ENCODE measurements around the gene C10orf67.

The C10orf67 gene

DNA sequence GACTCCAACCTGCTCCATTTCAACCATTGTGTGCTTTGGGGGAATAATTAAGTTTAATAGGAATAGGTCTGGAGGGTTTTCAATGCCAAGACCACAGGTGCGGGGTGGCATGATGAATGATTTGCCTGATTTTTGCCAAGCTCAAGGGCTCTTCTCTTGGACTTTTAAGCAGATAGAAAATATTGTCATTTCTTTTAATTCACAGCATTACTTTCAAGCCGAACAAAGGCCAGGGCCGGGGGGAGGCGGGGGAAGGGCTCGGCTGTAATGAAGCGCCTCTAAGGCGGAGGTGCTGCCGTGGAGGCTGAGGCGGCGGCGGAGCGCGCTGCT, 146.0 kb downstream of the C10orf67 start:
- no peak for ATAC-seq
- TF ChIP-seq ZNF8 (CRISPR knock-in tag; IDR thresholded peaks at IDR 0.05): no peak
- TF ChIP-seq PPARA (CRISPR knock-in tag; IDR thresholded peaks at IDR 0.05; ENCODE audit: borderline replicate concordance): no peak
- TF ChIP-seq, protein P1, sequence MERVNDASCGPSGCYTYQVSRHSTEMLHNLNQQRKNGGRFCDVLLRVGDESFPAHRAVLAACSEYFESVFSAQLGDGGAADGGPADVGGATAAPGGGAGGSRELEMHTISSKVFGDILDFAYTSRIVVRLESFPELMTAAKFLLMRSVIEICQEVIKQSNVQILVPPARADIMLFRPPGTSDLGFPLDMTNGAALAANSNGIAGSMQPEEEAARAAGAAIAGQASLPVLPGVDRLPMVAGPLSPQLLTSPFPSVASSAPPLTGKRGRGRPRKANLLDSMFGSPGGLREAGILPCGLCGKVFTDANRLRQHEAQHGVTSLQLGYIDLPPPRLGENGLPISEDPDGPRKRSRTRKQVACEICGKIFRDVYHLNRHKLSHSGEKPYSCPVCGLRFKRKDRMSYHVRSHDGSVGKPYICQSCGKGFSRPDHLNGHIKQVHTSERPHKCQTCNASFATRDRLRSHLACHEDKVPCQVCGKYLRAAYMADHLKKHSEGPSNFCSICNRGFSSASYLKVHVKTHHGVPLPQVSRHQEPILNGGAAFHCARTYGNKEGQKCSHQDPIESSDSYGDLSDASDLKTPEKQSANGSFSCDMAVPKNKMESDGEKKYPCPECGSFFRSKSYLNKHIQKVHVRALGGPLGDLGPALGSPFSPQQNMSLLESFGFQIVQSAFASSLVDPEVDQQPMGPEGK (CRISPR knock-in tag; IDR thresholded peaks at IDR 0.05; ENCODE audit: borderline replicate concordance): no peak
- TF ChIP-seq BACH2 (CRISPR knock-in tag; IDR thresholded peaks at IDR 0.05; ENCODE audit: borderline replicate concordance): no peak
- TF ChIP-seq TCF4 (CRISPR knock-in tag; IDR thresholded peaks at IDR 0.05; ENCODE audit: borderline replicate concordance): no peak
- no peak for TF ChIP-seq ZC3H10 (CRISPR knock-in tag; IDR thresholded peaks at IDR 0.05)
- TF ChIP-seq OSR1 (CRISPR knock-in tag; IDR thresholded peaks at IDR 0.05): no peak
- no peak for TF ChIP-seq ZFP30 (CRISPR knock-in tag; IDR thresholded peaks at IDR 0.05)
- TF ChIP-seq CSDC2 (CRISPR knock-in tag; IDR thresholded peaks at IDR 0.05): no peak
- no peak for TF ChIP-seq ZNF70 (CRISPR knock-in tag; IDR thresholded peaks at IDR 0.05)
- TF ChIP-seq, protein P2, sequence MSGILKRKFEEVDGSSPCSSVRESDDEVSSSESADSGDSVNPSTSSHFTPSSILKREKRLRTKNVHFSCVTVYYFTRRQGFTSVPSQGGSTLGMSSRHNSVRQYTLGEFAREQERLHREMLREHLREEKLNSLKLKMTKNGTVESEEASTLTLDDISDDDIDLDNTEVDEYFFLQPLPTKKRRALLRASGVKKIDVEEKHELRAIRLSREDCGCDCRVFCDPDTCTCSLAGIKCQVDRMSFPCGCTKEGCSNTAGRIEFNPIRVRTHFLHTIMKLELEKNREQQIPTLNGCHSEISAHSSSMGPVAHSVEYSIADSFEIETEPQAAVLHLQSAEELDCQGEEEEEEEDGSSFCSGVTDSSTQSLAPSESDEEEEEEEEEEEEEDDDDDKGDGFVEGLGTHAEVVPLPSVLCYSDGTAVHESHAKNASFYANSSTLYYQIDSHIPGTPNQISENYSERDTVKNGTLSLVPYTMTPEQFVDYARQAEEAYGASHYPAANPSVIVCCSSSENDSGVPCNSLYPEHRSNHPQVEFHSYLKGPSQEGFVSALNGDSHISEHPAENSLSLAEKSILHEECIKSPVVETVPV (CRISPR knock-in tag; IDR thresholded peaks at IDR 0.05): no peak
- no peak for TF ChIP-seq SNAI2 (CRISPR knock-in tag; IDR thresholded peaks at IDR 0.05)
- TF ChIP-seq ISL1 (CRISPR knock-in tag; IDR thresholded peaks at IDR 0.05): no peak
- no peak for TF ChIP-seq ARNTL (CRISPR knock-in tag; IDR thresholded peaks at IDR 0.05; ENCODE audit: borderline replicate concordance, low read depth)
- no peak for TF ChIP-seq ZFP3 (CRISPR knock-in tag; IDR thresholded peaks at IDR 0.05)

DNA sequence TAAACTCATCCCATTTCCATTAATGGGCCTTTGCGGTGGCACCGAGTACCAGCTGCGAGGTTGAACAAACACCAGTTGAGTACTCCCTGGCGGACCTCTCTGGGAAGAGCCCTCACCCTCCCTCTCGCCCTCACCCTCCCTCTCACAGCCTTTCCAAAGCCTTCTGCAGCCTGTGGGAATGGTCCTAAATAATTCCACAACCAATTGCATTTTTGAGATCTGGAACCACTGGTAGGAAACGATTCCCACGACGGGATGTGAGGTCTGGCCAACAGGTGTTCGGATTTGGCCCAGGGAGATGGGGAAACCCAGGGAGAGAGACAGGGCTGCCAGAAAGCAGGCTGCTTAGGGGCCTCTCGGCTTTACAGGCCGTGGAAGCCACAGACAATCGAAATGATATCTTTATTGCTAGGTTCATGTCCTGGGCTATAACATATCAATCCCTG, 147.2 kb downstream of the C10orf67 start:
- ATAC-seq: no peak
- TF ChIP-seq ZNF8 (CRISPR knock-in tag; IDR thresholded peaks at IDR 0.05): no peak
- no peak for TF ChIP-seq TOX (CRISPR knock-in tag; IDR thresholded peaks at IDR 0.05; ENCODE audit: borderline replicate concordance)
- no peak for TF ChIP-seq ZFP3 (CRISPR knock-in tag; IDR thresholded peaks at IDR 0.05)
- TF ChIP-seq, protein P1 (CRISPR knock-in tag; IDR thresholded peaks at IDR 0.05; ENCODE audit: borderline replicate concordance): no peak
- TF ChIP-seq ESRRG (CRISPR knock-in tag; IDR thresholded peaks at IDR 0.05): no peak
- no peak for TF ChIP-seq SNAI2 (CRISPR knock-in tag; IDR thresholded peaks at IDR 0.05)
- no peak for TF ChIP-seq ARNTL (CRISPR knock-in tag; IDR thresholded peaks at IDR 0.05; ENCODE audit: borderline replicate concordance, low read depth)
- TF ChIP-seq, protein P3, sequence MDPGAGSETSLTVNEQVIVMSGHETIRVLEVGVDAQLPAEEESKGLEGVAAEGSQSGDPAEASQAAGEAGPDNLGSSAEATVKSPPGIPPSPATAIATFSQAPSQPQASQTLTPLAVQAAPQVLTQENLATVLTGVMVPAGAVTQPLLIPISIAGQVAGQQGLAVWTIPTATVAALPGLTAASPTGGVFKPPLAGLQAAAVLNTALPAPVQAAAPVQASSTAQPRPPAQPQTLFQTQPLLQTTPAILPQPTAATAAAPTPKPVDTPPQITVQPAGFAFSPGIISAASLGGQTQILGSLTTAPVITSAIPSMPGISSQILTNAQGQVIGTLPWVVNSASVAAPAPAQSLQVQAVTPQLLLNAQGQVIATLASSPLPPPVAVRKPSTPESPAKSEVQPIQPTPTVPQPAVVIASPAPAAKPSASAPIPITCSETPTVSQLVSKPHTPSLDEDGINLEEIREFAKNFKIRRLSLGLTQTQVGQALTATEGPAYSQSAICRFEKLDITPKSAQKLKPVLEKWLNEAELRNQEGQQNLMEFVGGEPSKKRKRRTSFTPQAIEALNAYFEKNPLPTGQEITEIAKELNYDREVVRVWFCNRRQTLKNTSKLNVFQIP (CRISPR knock-in tag; IDR thresholded peaks at IDR 0.05; ENCODE audit: borderline replicate concordance, low read depth): no peak
- no peak for TF ChIP-seq ZNF70 (CRISPR knock-in tag; IDR thresholded peaks at IDR 0.05)
- TF ChIP-seq ZFP30 (CRISPR knock-in tag; IDR thresholded peaks at IDR 0.05): no peak
- no peak for TF ChIP-seq ZC3H10 (CRISPR knock-in tag; IDR thresholded peaks at IDR 0.05)
- TF ChIP-seq GLIS3 (CRISPR knock-in tag; IDR thresholded peaks at IDR 0.05): no peak
- TF ChIP-seq, protein P4, sequence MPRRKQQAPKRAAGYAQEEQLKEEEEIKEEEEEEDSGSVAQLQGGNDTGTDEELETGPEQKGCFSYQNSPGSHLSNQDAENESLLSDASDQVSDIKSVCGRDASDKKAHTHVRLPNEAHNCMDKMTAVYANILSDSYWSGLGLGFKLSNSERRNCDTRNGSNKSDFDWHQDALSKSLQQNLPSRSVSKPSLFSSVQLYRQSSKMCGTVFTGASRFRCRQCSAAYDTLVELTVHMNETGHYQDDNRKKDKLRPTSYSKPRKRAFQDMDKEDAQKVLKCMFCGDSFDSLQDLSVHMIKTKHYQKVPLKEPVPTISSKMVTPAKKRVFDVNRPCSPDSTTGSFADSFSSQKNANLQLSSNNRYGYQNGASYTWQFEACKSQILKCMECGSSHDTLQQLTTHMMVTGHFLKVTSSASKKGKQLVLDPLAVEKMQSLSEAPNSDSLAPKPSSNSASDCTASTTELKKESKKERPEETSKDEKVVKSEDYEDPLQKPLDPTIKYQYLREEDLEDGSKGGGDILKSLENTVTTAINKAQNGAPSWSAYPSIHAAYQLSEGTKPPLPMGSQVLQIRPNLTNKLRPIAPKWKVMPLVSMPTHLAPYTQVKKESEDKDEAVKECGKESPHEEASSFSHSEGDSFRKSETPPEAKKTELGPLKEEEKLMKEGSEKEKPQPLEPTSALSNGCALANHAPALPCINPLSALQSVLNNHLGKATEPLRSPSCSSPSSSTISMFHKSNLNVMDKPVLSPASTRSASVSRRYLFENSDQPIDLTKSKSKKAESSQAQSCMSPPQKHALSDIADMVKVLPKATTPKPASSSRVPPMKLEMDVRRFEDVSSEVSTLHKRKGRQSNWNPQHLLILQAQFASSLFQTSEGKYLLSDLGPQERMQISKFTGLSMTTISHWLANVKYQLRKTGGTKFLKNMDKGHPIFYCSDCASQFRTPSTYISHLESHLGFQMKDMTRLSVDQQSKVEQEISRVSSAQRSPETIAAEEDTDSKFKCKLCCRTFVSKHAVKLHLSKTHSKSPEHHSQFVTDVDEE (CRISPR knock-in tag; IDR thresholded peaks at IDR 0.05): no peak
- no peak for TF ChIP-seq ISL1 (CRISPR knock-in tag; IDR thresholded peaks at IDR 0.05)

DNA sequence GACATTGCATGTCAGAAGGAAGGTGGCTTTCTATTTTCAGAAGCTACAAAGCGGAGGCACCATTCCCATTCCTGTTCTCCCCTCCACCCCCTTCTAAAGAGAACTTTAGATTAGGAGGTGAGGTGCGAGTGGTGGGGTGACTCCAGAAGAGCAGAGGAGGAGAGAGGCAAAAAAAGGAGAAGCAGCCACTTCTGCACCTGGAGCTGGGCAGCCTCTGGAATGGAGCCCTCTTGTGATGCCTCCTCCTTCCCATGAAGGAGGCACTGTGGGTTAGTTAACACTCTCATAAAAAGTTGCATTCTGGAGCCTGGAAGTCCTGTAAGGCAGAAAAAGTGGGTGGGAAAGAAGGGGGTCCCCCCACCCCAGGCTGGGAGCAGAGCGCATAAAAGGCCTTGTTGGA, 147.7 kb downstream of the C10orf67 start:
- ATAC-seq: no peak
- TF ChIP-seq RARB (CRISPR knock-in tag; IDR thresholded peaks at IDR 0.05) (no peak), ARNTL (CRISPR knock-in tag; IDR thresholded peaks at IDR 0.05; ENCODE audit: borderline replicate concordance, low read depth) (no peak), GLIS3 (CRISPR knock-in tag; IDR thresholded peaks at IDR 0.05) (no peak), OSR1 (CRISPR knock-in tag; IDR thresholded peaks at IDR 0.05) (no peak), PPARA (CRISPR knock-in tag; IDR thresholded peaks at IDR 0.05; ENCODE audit: borderline replicate concordance) (no peak)
- TF ChIP-seq, protein P1 (CRISPR knock-in tag; IDR thresholded peaks at IDR 0.05; ENCODE audit: borderline replicate concordance): no peak
